Mesothelial cell of epicardium (in vitro differentiated cells): ENCODE results near the gene STH. TPM values are rescaled to one million over a fixed set of nuclear protein-coding genes. Genes with fewer than 3 reads are reported as not detected.

Source experiments
- DNase-seq, 2 experiments: peaks; one replicate each; pipeline ENCODE4 v3.0.0; 2021; ENCODE audit warnings: low spot score in 2 of 2; ENCODE audit not compliant: unreplicated experiment in 2 of 2
- H3K27ac Mint-ChIP-seq: 2 replicates; pipeline ENCODE4 v1.8.0; 2021; ENCODE audit warnings: mixed read lengths
- H3K27me3 Mint-ChIP-seq: 2 replicates; pipeline ENCODE4 v1.8.0; 2021; ENCODE audit warnings: low read depth, mixed read lengths
- H3K36me3 Mint-ChIP-seq: 2 replicates; pipeline ENCODE4 v1.8.0; 2021; ENCODE audit warnings: mixed read lengths
- H3K4me1 Mint-ChIP-seq: 2 replicates; pipeline ENCODE4 v1.8.0; 2021; ENCODE audit warnings: mixed read lengths
- H3K4me3 Mint-ChIP-seq: 2 replicates; pipeline ENCODE4 v1.8.0; 2021; ENCODE audit warnings: mild to moderate bottlenecking, moderate library complexity, mixed read lengths
- H3K9me3 Mint-ChIP-seq: 2 replicates; pipeline ENCODE4 v1.8.0; 2021; ENCODE audit warnings: mixed read lengths
- total RNA-seq: library from RNA; stranded (reverse); gene quantifications from 3 replicates; pipeline ENCODE4 v1.2.1, GENCODE V29; 2021
- TF ChIP-seq, protein P1 (sequence below): fragments of 200-600 bp; sonication (generic); IDR thresholded peaks from one replicate; pipeline ENCODE4 v1.5.0; 2021; ENCODE audit warnings: antibody characterized with exemption; ENCODE audit not compliant: unreplicated experiment

Gene STH
- total RNA-seq, 1 donor from 2014 or later, result not detected

DNA sequence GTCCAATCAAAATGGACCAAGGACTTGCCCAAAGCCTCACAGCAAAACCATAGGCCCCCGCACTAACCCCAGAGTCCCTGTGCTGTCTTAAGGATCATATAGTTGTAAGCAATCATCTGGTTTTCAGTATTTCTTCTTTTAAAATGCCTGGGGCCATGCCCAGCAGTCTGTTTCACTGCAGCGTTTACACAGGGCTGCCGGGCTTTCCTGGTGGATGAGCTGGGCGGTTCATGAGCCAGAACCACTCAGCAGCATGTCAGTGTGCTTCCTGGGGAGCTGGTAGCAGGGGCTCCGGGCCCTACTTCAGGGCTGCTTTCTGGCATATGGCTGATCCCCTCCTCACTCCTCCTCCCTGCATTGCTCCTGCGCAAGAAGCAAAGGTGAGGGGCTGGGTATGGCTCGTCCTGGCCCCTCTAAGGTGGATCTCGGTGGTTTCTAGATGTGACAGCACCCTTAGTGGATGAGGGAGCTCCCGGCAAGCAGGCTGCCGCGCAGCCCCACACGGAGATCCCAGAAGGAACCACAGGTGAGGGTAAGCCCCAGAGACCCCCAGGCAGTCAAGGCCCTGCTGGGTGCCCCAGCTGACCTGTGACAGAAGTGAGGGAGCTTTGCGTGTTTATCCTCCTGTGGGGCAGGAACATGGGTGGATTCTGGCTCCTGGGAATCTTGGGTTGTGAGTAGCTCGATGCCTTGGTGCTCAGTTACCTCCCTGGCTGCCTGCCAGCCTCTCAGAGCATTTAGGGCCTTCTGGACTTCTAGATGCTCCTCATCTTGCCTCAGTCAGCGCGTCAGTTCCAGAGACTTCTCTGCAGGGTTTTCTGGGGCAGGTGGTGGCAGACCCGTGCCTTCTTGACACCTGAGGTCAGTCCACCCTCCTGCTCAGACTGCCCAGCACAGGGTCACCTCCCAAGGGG lies 24.8 kb upstream of the STH start:
- TF ChIP-seq, protein P1, sequence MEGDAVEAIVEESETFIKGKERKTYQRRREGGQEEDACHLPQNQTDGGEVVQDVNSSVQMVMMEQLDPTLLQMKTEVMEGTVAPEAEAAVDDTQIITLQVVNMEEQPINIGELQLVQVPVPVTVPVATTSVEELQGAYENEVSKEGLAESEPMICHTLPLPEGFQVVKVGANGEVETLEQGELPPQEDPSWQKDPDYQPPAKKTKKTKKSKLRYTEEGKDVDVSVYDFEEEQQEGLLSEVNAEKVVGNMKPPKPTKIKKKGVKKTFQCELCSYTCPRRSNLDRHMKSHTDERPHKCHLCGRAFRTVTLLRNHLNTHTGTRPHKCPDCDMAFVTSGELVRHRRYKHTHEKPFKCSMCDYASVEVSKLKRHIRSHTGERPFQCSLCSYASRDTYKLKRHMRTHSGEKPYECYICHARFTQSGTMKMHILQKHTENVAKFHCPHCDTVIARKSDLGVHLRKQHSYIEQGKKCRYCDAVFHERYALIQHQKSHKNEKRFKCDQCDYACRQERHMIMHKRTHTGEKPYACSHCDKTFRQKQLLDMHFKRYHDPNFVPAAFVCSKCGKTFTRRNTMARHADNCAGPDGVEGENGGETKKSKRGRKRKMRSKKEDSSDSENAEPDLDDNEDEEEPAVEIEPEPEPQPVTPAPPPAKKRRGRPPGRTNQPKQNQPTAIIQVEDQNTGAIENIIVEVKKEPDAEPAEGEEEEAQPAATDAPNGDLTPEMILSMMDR, result no peak
- Mint-ChIP-seq H3K4me3 (no peak overlapping the region), H3K4me1 (no peaks in the 10 kb centered on the region), H3K27ac (no peak overlapping the region), H3K27me3 (peaks cover 11% of the 10 kb centered on the region), H3K36me3 (no peaks in the 10 kb centered on the region), H3K9me3 (peaks cover 11% of the 10 kb centered on the region)
- DNase-seq, result no peak

DNA sequence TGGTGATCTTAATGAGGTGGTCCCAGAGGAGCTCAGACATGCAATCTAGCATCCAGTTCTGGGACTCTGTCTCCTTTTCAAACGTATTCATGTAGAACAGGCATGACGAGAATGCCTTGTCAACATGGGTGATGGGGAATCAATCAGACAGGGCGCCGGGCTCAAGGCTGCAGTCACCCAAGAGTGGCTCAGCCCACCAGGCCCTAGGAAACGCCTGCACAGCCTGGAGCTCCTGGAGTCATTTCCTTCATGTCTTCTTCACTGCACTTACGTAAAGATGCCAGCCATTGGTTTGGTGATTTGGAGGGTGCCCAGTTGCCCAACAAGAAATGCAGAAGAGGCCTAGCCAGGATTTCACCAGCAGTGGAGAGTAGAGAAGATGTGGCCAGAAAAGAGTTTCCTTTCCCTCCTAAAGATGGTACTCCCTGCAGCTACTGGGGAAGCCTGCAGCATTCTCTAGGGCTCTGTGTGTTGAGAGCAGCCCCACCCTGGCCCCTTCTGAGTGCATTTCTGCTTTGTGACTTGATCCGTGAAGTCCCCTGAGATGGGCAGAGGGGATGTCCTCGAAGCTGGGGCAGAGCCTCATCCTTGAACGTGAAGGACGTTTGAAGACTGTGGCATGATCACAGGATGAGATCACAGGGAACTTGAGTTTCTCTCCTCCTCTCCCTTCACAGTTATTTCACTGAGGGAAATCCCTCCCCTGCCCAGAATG lies 24.0 kb upstream of the STH start:
- TF ChIP-seq, protein P1, result no peak
- Mint-ChIP-seq H3K4me1 (no peaks in the 10 kb centered on the region), H3K36me3 (no peaks in the 10 kb centered on the region), H3K9me3 (peaks cover 6% of the 10 kb centered on the region), H3K4me3 (no peak overlapping the region), H3K27me3 (peaks cover 6% of the 10 kb centered on the region), H3K27ac (no peak overlapping the region)
- DNase-seq, result no peak

DNA sequence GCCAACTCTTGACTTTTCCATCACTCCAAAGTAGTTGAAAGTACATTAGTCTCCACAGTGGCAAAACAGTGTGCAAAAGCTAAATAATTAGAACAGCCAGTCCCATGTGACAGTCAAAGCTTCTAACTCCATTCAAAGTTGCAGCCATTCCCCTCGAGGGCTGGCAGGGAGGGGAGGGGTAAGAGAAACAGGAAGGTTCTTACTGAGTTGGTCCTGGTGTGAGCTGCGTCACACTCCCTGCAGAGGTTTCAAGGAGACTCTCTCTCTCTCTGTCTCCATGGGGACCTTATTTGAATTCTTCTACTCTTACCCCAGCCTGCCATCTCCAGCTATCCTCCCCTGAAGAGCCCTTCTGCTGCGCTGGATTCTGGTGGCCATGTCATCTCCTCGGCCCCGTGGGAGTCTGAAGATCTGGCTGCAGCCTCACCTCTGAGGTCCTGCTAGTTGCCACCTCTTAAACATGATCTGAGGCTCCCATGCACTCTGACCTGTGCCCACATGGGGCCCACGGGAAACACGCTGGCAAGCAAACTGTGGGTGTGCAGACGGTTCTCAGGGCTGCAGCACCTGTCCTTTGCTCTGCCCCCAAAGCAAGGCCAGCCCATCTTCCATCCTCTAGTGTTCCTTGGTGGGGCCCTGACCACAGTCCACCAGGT lies 23.3 kb upstream of the STH start:
- Mint-ChIP-seq H3K27me3 (peaks cover 5% of the 10 kb centered on the region), H3K36me3 (no peaks in the 10 kb centered on the region), H3K4me3 (no peak overlapping the region), H3K27ac (no peak overlapping the region), H3K4me1 (no peaks in the 10 kb centered on the region), H3K9me3 (peaks cover 6% of the 10 kb centered on the region)
- TF ChIP-seq, protein P1, result no peak
- no peak for DNase-seq

DNA sequence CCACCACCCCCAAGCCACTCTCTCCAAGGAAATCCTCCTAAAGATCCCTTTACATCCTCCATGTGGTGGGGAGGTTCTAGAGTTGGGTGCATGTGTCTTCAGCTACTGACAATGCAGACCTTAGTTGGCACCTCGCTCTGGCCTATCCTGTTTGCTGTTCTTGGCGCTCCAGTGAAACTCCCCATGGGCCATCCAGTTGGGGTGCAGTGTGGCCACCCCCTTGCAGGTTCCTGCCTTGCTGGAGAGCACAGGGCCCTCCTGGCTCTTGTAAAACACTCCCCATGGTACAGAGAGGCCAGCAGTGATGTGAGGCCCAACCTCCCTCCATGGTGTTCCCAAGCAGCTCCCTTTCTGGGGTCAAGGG lies 22.7 kb upstream of the STH start:
- H3K4me1 Mint-ChIP-seq, result no peaks in the 10 kb centered on the region
- peaks cover 6% of the 10 kb centered on the region for H3K9me3 Mint-ChIP-seq
- peaks cover 2% of the 10 kb centered on the region for H3K27me3 Mint-ChIP-seq
- DNase-seq, result no peak
- H3K27ac Mint-ChIP-seq, result no peak overlapping the region
- H3K4me3 Mint-ChIP-seq, result no peak overlapping the region
- TF ChIP-seq, protein P1, result no peak
- H3K36me3 Mint-ChIP-seq, result no peaks in the 10 kb centered on the region

DNA sequence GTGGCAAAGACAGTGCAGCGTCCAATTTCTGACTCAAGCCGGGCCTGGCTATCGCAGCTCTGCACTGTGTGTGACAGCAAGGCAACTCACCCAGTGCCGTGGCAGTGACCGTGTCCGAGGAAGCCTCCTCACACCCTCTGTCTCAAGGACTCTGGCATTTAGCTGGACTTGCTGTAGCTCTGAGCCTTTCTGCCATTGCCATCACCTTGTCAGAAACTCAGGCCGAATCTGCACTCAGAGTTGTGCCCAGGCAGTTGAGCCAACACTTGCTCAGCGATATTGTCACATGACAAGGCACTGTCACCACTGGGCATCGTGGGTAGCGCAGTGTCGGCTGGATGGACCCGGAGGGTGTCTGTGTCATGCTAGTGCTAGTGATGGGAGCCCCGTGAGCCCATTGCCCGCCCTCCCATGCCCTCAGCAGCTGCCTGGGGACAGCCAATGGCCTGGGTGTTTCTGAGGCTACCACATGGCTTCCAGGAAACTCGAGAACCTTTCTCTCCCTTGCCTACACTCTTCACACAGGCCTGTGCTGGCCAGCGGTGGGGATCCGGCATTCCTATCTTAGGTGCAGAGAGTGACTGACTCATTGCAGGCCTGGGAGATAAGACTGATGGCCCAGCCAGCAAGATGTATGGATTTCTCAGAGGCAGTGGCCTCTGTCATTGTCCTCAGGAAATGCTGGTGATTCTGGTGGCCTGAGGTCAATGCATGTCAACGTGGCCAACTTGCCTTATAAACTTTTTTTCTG lies 22.1 kb upstream of the STH start:
- H3K27ac Mint-ChIP-seq, result no peak overlapping the region
- H3K36me3 Mint-ChIP-seq, result no peaks in the 10 kb centered on the region
- H3K9me3 Mint-ChIP-seq, result peaks cover 6% of the 10 kb centered on the region
- no peak overlapping the region for H3K4me3 Mint-ChIP-seq
- H3K27me3 Mint-ChIP-seq, result peaks cover 2% of the 10 kb centered on the region
- DNase-seq, result no peak
- TF ChIP-seq, protein P1, result no peak
- H3K4me1 Mint-ChIP-seq, result no peaks in the 10 kb centered on the region
